Natural killer cell treated with Interleukin-12 subunit alpha and Interleukin-12 subunit beta and Interleukin-15 and Interleukin-18, amount 100 ng/mL, for 72 hours (primary cell): ENCODE data around the gene PRKCA. TPM values are rescaled to one million over a fixed set of nuclear protein-coding genes. Genes with fewer than 3 reads are reported as not detected.
"Not testable (repeated sequence)": the region's sequence is repeated elsewhere in the genome, so short reads cannot be mapped to it uniquely, and the experiment has no call there.

ENCODE experiments used
- ATAC-seq, 2 donors: fragments of 150-1000 bp; cut with Tn5 transposase in 1 of 2; sonication (Bioruptor Pico), chemical (Tn5 transposase) in 1 of 2; 2 replicates each; pipeline ENCODE4 v1.10.0; 2021
- DNase-seq: peaks from one replicate; pipeline ENCODE4 v3.0.0; 2022; ENCODE audit warnings: low spot score
- H3K27ac Mint-ChIP-seq, 2 donors: 1 replicate in 1 of 2; 2 replicates in 1 of 2; pipeline ENCODE4 v1.8.0; 2022; ENCODE audit warnings: mixed read lengths in 2 of 2, mild to moderate bottlenecking in 1 of 2, moderate library complexity in 1 of 2
- H3K27me3 Mint-ChIP-seq, 2 donors: 1 replicate in 1 of 2; 2 replicates in 1 of 2; pipeline ENCODE4 v1.8.0; 2022; ENCODE audit warnings: mixed read lengths in 2 of 2
- H3K36me3 Mint-ChIP-seq: one replicate; pipeline ENCODE4 v1.8.0; 2022; ENCODE audit warnings: mixed read lengths
- H3K4me1 Mint-ChIP-seq, 2 donors: 1 replicate in 1 of 2; 2 replicates in 1 of 2; pipeline ENCODE4 v1.8.0; 2022; ENCODE audit warnings: low read depth in 2 of 2, mixed read lengths in 2 of 2, mild to moderate bottlenecking in 1 of 2
- H3K4me3 Mint-ChIP-seq: one replicate; pipeline ENCODE4 v1.8.0; 2022; ENCODE audit warnings: mixed read lengths
- H3K9me3 Mint-ChIP-seq: 2 replicates; pipeline ENCODE4 v1.8.0; 2022; ENCODE audit warnings: mixed read lengths
- total RNA-seq, 2 donors: library from RNA; stranded (reverse); gene quantifications; one replicate each; pipeline ENCODE4 v1.2.3, GENCODE V29; 2022

Gene PRKCA
- total RNA-seq, 2 donors from 2014 or later, result 31.1 to 41.1 TPM

- Mint-ChIP-seq H3K9me3 (no peaks in the 10 kb centered on the region), H3K4me1 (peaks cover 4 to 7% of the 10 kb centered on the region in 2 donors), H3K4me3 (no peak overlapping the region), H3K27me3 (peaks cover 0 to 3% of the 10 kb centered on the region in 2 donors), H3K36me3 (no peaks in the 10 kb centered on the region), H3K27ac (no peak overlapping the region)
- ATAC-seq (no peak), DNase-seq (no peak)
These were observed 177.8 kb downstream of the PRKCA start for GRCh38 chr17:66480243-66480642.

DNA sequence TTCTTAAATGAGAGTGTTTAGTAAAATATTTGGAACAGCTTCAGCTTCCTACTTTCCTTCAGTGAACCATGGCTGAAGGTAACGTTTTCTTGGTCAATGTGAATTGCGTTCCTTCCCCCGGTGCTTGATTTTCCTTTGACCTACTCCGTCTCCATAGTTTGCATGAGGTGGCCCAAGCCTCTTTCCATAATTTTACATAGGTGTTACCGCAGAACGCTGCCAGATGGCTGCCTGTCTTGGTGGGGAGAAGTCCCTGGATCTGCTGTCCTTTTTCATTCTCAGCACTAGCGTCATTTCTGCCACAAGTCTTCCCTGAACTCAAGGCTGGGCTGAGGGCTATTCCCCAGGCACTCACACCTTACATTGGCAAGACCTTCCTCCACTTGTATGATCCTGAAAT, 178.4 kb downstream of the PRKCA start:
- ATAC-seq, result no peak
- Mint-ChIP-seq H3K27me3 (peaks cover 0 to 3% of the 10 kb centered on the region in 2 donors), H3K27ac (no peak overlapping the region), H3K36me3 (no peaks in the 10 kb centered on the region), H3K4me3 (no peak overlapping the region), H3K9me3 (no peaks in the 10 kb centered on the region), H3K4me1 (peaks cover 4 to 7% of the 10 kb centered on the region in 2 donors)
- no peak for DNase-seq

DNA sequence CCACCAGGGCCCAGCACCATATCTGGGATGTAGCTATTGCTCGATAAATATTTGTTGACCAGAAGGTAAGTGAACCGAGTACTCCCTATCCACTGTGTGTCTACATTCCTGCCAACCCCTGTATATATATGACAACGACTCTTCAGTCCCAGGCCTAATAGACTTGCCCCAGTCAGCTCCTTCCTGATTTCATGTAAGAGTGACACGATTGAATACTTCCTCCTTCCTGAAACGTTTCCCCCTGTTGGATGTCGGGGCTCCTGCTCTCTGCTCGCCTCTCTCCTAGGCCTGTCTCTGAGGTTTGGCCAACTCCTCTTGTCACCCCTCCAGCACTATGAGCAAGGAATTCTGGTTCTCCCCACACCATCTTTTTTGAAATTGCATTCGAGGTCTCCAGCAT, 178.9 kb downstream of the PRKCA start:
- H3K36me3 Mint-ChIP-seq, result no peaks in the 10 kb centered on the region
- H3K4me3 Mint-ChIP-seq, result no peak overlapping the region
- peaks cover 0 to 3% of the 10 kb centered on the region in 2 donors for H3K27me3 Mint-ChIP-seq
- DNase-seq, result no peak
- H3K9me3 Mint-ChIP-seq, result no peaks in the 10 kb centered on the region
- H3K4me1 Mint-ChIP-seq, result peaks cover 4 to 7% of the 10 kb centered on the region in 2 donors
- H3K27ac Mint-ChIP-seq, result no peak overlapping the region
- ATAC-seq, result no peak

GRCh38 chr17:66483906-66484305, 181.5 kb downstream of the PRKCA start:
- ATAC-seq, result no peak
- no peak overlapping the region for H3K4me3 Mint-ChIP-seq
- no peak for DNase-seq
- no peaks in the 10 kb centered on the region for H3K9me3 Mint-ChIP-seq
- no peaks in the 10 kb centered on the region for H3K27me3 Mint-ChIP-seq
- H3K27ac Mint-ChIP-seq, result no peak overlapping the region
- H3K36me3 Mint-ChIP-seq, result no peaks in the 10 kb centered on the region
- H3K4me1 Mint-ChIP-seq, result peaks cover 4% of the 10 kb centered on the region in 2 donors

GRCh38 chr17:66485309-66485947, 183.0 kb downstream of the PRKCA start:
- Mint-ChIP-seq H3K27ac (no peak overlapping the region), H3K9me3 (no peaks in the 10 kb centered on the region), H3K4me3 (no peak overlapping the region), H3K36me3 (no peaks in the 10 kb centered on the region), H3K4me1 (peaks cover 4% of the 10 kb centered on the region in 2 donors), H3K27me3 (no peaks in the 10 kb centered on the region)
- DNase-seq, result no peak
- no peak for ATAC-seq

DNA sequence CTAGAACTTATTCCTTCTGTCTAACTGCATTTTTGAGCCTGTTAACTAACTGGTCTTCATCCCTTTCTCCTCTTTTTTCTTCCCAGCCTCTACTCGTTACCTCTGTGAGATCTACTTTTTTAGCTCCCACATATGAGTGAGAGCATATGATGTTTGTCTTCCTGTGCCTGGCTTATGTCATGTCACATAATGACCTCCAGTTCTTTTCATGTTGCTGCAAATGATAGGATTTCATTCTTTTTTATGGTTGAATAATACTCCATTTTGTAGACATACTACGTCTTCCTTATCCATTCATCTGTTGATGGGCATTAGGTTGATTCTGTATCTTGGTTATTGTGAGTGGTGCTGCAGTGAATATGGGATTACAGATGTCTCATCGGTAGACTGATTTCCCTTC, 184.7 kb downstream of the PRKCA start:
- H3K27ac Mint-ChIP-seq, result no peak overlapping the region
- no peak for DNase-seq

GRCh38 chr17:66487981-66488468, 185.6 kb downstream of the PRKCA start:
- no peaks in the 10 kb centered on the region for H3K9me3 Mint-ChIP-seq
- H3K27me3 Mint-ChIP-seq, result no peaks in the 10 kb centered on the region
- no peak overlapping the region for H3K27ac Mint-ChIP-seq
- no peak overlapping the region for H3K4me3 Mint-ChIP-seq
- H3K36me3 Mint-ChIP-seq, result no peaks in the 10 kb centered on the region
- ATAC-seq (no peak), DNase-seq (no peak)
- H3K4me1 Mint-ChIP-seq, result peaks cover 9 to 13% of the 10 kb centered on the region in 2 donors

More for the DNA sequence above, 184.7 kb downstream of the PRKCA start:
- Mint-ChIP-seq H3K4me1 (peaks cover 9% of the 10 kb centered on the region in 2 donors), H3K27me3 (no peaks in the 10 kb centered on the region), H3K9me3 (no peaks in the 10 kb centered on the region), H3K4me3 (no peak overlapping the region), H3K36me3 (no peaks in the 10 kb centered on the region)
- ATAC-seq, result no peak

- no peak overlapping the region for H3K4me3 Mint-ChIP-seq
These were observed 186.5 kb downstream of the PRKCA start for GRCh38 chr17:66488864-66489263.

GRCh38 chr17:66489576-66489975, 187.2 kb downstream of the PRKCA start:
- H3K4me3 Mint-ChIP-seq, ATAC-seq, H3K27ac Mint-ChIP-seq, H3K36me3 Mint-ChIP-seq, H3K9me3 Mint-ChIP-seq, H3K27me3 Mint-ChIP-seq, DNase-seq: not testable (repeated sequence)
- H3K4me1 Mint-ChIP-seq, result peaks cover 16 to 22% of the 10 kb centered on the region in 2 donors

More at GRCh38 chr17:66488864-66489263, 186.5 kb downstream of the PRKCA start:
- Mint-ChIP-seq H3K36me3 (no peaks in the 10 kb centered on the region), H3K27ac (no peak overlapping the region), H3K4me1 (peaks cover 15 to 20% of the 10 kb centered on the region in 2 donors), H3K9me3 (no peaks in the 10 kb centered on the region), H3K27me3 (no peaks in the 10 kb centered on the region)
- ATAC-seq (no peak), DNase-seq (no peak)

DNA sequence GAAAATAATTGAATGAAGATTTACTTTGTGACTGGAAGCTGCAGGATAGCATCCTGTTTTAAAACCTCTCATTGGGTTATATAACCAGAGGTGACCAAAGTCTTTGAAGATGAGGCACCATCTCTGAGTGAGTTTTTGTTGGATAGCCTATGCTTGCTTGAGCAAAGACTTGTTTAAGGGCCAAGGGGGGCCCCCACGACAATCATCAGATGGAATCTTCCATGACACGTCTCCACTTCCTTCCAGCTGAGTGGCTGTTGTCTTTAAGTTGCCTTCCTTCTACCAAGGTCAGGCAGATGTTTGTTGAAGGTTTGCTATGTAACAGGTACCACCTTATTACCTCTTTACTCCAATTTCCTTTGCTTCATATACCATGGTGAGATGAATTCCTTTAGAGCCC, 188.8 kb downstream of the PRKCA start:
- H3K36me3 Mint-ChIP-seq, result no peaks in the 10 kb centered on the region
- no peaks in the 10 kb centered on the region for H3K9me3 Mint-ChIP-seq
- H3K4me1 Mint-ChIP-seq, result peaks cover 16 to 22% of the 10 kb centered on the region in 2 donors
- DNase-seq, result no peak
- no peak overlapping the region for H3K27ac Mint-ChIP-seq
- H3K27me3 Mint-ChIP-seq, result no peaks in the 10 kb centered on the region
- no peak overlapping the region for H3K4me3 Mint-ChIP-seq
- no peak for ATAC-seq

DNA sequence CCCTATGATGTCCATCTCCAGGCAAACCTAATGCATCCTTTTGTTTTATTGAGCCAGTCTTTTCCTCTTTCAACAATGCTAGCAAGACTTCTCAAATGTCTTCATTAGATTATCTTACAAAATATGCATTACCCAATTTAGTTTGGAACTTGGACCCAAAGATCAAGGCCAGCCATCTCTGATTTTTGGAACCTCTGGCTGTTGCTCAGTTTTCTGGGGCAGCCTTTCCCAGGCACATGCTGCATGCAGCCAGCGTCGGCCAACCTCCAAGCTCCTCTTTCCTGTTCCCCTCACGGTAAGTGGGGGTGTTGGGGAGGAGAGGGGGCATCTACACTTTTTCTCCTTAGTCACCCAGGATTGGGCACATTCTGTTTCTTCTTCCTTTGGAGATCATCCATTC, 189.3 kb downstream of the PRKCA start:
- Mint-ChIP-seq H3K27ac (no peak overlapping the region), H3K36me3 (no peaks in the 10 kb centered on the region), H3K4me3 (no peak overlapping the region), H3K4me1 (peaks cover 16 to 22% of the 10 kb centered on the region in 2 donors), H3K27me3 (no peaks in the 10 kb centered on the region), H3K9me3 (no peaks in the 10 kb centered on the region)
- no peak for ATAC-seq
- no peak for DNase-seq

- Mint-ChIP-seq H3K27me3 (no peaks in the 10 kb centered on the region), H3K4me3 (no peak overlapping the region), H3K36me3 (no peaks in the 10 kb centered on the region), H3K9me3 (no peaks in the 10 kb centered on the region), H3K27ac (peak overlapping the region in 1 of 2 donors; percentile 46), H3K4me1 (peaks cover 16 to 22% of the 10 kb centered on the region in 2 donors)
- ATAC-seq (no peak), DNase-seq (no peak)
These were observed 189.7 kb downstream of the PRKCA start for GRCh38 chr17:66492080-66492479.

- Mint-ChIP-seq H3K4me3 (no peak overlapping the region), H3K4me1 (peaks cover 16 to 22% of the 10 kb centered on the region in 2 donors), H3K9me3 (no peaks in the 10 kb centered on the region), H3K27ac (peak overlapping the region in 1 of 2 donors; percentile 46), H3K36me3 (no peaks in the 10 kb centered on the region), H3K27me3 (no peaks in the 10 kb centered on the region)
- DNase-seq (no peak), ATAC-seq (no peak)
These were observed 190.2 kb downstream of the PRKCA start for GRCh38 chr17:66492561-66493005.

DNA sequence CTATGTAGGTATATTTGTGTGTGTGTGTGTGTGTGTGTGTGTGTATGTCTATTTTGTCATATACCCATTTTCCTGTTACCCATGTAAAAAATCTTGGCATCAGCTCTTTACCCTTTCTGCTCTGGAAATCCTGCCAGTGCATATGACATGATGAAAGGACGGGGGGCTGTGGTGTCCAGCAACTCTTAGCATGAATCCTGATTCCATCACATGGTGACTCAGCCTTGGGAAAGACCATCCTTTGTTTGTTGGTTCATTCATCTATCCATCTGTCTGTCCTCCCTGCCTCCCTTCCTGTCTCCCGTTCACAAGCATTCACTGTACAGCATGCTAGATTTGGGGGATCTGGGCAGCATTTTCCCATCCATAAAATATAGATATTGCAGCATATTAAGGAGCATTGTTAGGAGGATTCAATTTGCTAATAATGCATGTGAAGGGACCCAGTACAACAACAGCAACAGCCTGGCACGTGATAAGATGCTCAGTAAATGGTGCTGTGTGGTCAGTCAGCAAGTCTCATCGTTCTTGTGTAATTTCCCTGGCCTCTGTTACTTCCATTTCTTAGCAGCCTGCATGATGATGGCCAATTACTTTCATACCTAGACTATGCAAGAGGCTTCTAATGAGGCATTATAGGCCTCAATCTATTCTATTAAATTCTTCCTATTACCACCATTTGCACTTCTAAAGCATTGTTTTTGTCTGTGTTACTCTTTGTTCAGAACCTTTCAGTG, 191.0 kb downstream of the PRKCA start:
- Mint-ChIP-seq H3K9me3 (no peaks in the 10 kb centered on the region), H3K27ac (peak overlapping the region in 1 of 2 donors; percentile 45), H3K36me3 (no peaks in the 10 kb centered on the region), H3K4me1 (peaks cover 16 to 24% of the 10 kb centered on the region in 2 donors), H3K27me3 (no peaks in the 10 kb centered on the region), H3K4me3 (no peak overlapping the region)
- no peak for DNase-seq
- peak in 1 of 2 donors; percentile 13 for ATAC-seq
